CD8-positive, alpha-beta memory T cell (primary cell): ENCODE data around the gene DPP3. TPM values are rescaled to one million over a fixed set of nuclear protein-coding genes. Genes with fewer than 3 reads are reported as not detected.
A peak's percentile ranks its signal among the peaks of the same experiment; 100 is the strongest.

Experiments used
- CTCF ChIA-PET: fragments of 350-600 bp; sonication (Branson Sonifier 250); formaldehyde crosslinking; loops from one replicate; lab custom pipeline; 2021; ENCODE audit warnings: antibody characterized with exemption; lab: Charles Lee
- POLR2A ChIA-PET: fragments of 350-600 bp; sonication (Branson Sonifier 250); formaldehyde crosslinking; loops from one replicate; lab custom pipeline; 2021; ENCODE audit warnings: antibody characterized with exemption; lab: Charles Lee
- DNase-seq, 5 donors: peaks; one replicate each; pipeline versions ENCODE4 v3.0.0 to v3.0.0-alpha.2; 2020 to 2022; ENCODE audit warnings: mixed read lengths in 1 of 5
- H3K27ac ChIP-seq: one replicate; pipeline ENCODE4 v1.7.0; 2013; ENCODE audit warnings: low read depth, mild to moderate bottlenecking, low read length, moderate library complexity
- H3K27me3 ChIP-seq: 2 replicates; pipeline ENCODE4 v1.7.0; 2013; ENCODE audit warnings: low read length, mild to moderate bottlenecking; ENCODE audit not compliant: insufficient read depth, poor library complexity, severe bottlenecking
- H3K36me3 ChIP-seq: 2 replicates; pipeline ENCODE4 v1.7.0; 2013; ENCODE audit warnings: mild to moderate bottlenecking, low read length, moderate library complexity; ENCODE audit not compliant: insufficient read depth
- H3K4me1 ChIP-seq: 2 replicates; pipeline ENCODE4 v1.7.0; 2013; ENCODE audit warnings: mild to moderate bottlenecking, low read length, moderate library complexity; ENCODE audit not compliant: insufficient read depth
- H3K4me3 ChIP-seq: 2 replicates; pipeline ENCODE4 v1.7.0; 2013; ENCODE audit warnings: mild to moderate bottlenecking, low read length
- H3K9me3 ChIP-seq: 2 replicates; pipeline ENCODE4 v1.7.0; 2013; ENCODE audit warnings: mild to moderate bottlenecking, low read length
- H3K27ac Mint-ChIP-seq, 8 donors: one replicate each; pipeline ENCODE4 v1.8.0; 2020 to 2021; ENCODE audit warnings: mixed read lengths in 8 of 8, mild to moderate bottlenecking in 6 of 8, inconsistent platforms in 3 of 8, moderate library complexity in 3 of 8
- H3K27me3 Mint-ChIP-seq, 2 donors: one replicate each; pipeline ENCODE4 v1.8.0; 2020 to 2021; ENCODE audit warnings: mixed read lengths in 2 of 2, mild to moderate bottlenecking in 1 of 2, moderate library complexity in 1 of 2
- H3K36me3 Mint-ChIP-seq, 3 donors: one replicate each; pipeline ENCODE4 v1.8.0; 2020 to 2021; ENCODE audit warnings: mixed read lengths in 3 of 3, inconsistent platforms in 1 of 3, mild to moderate bottlenecking in 1 of 3
- H3K4me1 Mint-ChIP-seq, 3 donors: one replicate each; pipeline ENCODE4 v1.8.0; 2020 to 2021; ENCODE audit warnings: mixed read lengths in 3 of 3, inconsistent platforms in 1 of 3, mild to moderate bottlenecking in 1 of 3
- H3K4me3 Mint-ChIP-seq, 7 donors: one replicate each; pipeline ENCODE4 v1.8.0; 2020 to 2021; ENCODE audit warnings: mixed read lengths in 7 of 7, mild to moderate bottlenecking in 6 of 7, moderate library complexity in 4 of 7, inconsistent platforms in 2 of 7
- H3K9me3 Mint-ChIP-seq, 5 donors: one replicate each; pipeline ENCODE4 v1.8.0; 2020 to 2022; ENCODE audit warnings: mixed read lengths in 5 of 5, mild to moderate bottlenecking in 3 of 5, moderate library complexity in 2 of 5, inconsistent platforms in 1 of 5
- polyA plus RNA-seq: library from polyadenylated mRNA; unstranded; fragments of 300-500 nt; fragmentation: Illumina TruSeq; gene quantifications from one replicate; pipeline ENCODE4 v1.2.3, GENCODE V29; 2021
- total RNA-seq, 2 experiments: library from RNA; stranded (reverse); gene quantifications; one replicate each; pipeline ENCODE4 v1.2.3, GENCODE V29; 2021

Gene DPP3
- total and polyA plus RNA-seq, 3 experiments from 2014 or later = 32.5 to 80.1 (median 67.7) TPM

DNA sequence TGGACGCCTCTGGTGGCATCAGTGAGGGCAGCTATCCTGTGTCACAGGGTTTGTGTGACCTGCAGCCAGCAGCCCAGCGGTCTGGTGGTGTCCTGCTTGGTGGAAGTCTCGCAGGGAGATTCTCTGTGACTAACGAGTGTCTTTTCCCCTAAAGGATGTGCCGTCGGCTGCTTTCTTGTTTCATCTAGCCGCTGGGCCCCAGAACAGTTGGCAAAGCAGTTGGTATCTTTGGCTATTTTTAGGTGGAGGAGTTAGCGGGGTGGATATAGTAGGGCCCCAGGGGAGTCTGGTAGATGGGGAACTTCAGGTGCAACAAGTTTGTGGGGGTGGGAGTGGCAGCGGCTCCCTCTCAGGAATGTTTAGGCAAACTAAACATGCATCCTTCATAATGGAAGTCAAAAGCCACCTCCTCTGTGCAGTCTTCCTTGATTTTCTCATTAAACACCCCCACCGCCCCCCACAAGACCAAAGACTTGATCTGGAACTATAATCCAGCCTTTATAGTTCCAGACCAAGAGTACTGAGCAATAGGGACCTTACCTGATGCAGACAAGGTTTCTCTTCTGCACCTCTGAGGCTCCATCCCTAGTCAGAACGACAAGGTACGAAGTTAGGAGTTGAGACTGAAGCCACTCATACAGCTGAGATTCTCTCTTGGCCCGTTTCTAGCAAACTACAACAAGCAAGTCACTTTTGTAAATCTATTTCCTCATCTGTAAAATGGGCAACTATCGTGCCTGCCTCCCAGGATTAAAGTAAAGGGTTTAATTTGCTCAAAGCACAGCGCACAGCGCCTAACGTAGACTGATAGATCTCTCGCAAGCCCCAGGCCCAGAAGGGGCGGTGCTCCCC, 14.6 kb upstream of the DPP3 start:
- no peak for DNase-seq
- Histone ChIP-seq H3K27ac (peak overlapping the region; percentile 60), H3K36me3 (no peaks in the 10 kb centered on the region), H3K4me1 (peaks cover 11% of the 10 kb centered on the region), H3K27me3 (no peaks in the 10 kb centered on the region), H3K9me3 (no peaks in the 10 kb centered on the region), H3K4me3 (peak overlapping the region; percentile 69)
- Mint-ChIP-seq H3K9me3 (peaks cover 0 to 4% (median 0%) of the 10 kb centered on the region in 5 donors), H3K27me3 (no peaks in the 10 kb centered on the region), H3K27ac (peak overlapping the region; percentile 81 to 98 (median 90)), H3K36me3 (peaks cover 0 to 4% (median 3%) of the 10 kb centered on the region in 3 donors), H3K4me3 (peak overlapping the region; percentile 87 to 97 (median 90)), H3K4me1 (peaks cover 18 to 28% (median 20%) of the 10 kb centered on the region in 3 donors)
- ChIA-PET CTCF (interaction anchor here (0.6 to 2.4 kb wide), 6 partner anchors 10 to 243 kb away, joined by 3 to 11 read pairs (median 4); partner anchors contain the start of genes ACTN3, MRPL11, NPAS4 and ZDHHC24), POLR2A (interaction anchor here (1.0 to 2.4 kb wide), 4 partner anchors 14 to 173 kb away, joined by 3 to 43 read pairs (median 10); partner anchors contain the start of genes DPP3, MRPL11 and RBM4)

DNA sequence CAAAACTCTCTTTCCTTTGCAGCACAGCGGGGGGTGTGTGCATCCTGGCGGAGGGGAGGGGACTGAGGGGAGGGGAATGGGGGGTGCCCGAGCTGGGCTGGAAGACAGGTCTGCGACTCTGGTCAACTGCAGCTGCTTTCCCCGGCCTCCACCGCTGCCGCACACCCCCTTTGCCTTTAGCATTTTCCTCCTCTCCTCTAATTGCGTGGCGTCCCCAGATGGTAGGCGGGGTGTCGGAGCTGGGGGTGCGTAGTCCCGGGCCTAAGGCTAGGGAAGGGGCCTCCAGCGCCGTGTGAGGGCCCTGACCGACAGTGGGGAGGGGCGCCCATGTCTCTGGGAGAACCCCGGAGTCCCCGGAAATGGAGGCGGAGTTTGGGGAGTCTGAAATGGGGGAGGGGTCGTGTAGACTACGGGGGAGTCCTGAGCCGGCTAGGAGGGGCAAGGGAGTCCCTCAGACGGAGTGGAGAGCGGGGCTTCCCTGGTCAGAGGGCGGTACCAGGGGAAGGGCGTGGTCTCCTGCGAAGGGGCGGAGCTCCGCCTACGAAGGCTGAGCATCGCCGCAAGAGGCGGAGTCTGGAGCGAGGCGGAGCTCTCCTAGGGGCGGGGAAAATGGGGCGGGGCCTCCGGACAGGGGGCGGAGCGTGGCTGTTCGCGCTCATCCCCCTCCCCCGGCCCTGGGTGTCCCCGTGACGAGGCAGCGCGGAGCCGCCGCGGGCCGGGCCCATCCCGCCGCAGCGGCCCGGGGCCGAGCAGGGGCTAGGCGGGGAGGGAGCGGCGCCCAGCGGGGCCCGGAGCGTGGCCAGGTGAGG, 13.8 kb upstream of the DPP3 start, which contains the start of gene PELI3:
TSS of gene PELI3 (plus strand) at position 681 of the 809 bp plus-strand sequence. CDS start 1,224 bp downstream, outside the sequence.
- Mint-ChIP-seq H3K36me3 (peaks cover 0 to 10% (median 4%) of the 10 kb centered on the region in 3 donors), H3K4me3 (peak within 1 kb of the TSS; percentile 87 to 97 (median 90)), H3K9me3 (peaks cover 0 to 2% (median 0%) of the 10 kb centered on the region in 5 donors), H3K4me1 (peaks cover 18 to 28% (median 20%) of the 10 kb centered on the region in 3 donors), H3K27me3 (no peaks in the 10 kb centered on the region), H3K27ac (peak within 1 kb of the TSS; percentile 88 to 98 (median 92))
- POLR2A ChIA-PET = interaction anchor here (0.6 to 2.4 kb wide), 16 partner anchors 13 to 1094 kb away, joined by 3 to 43 read pairs (median 4); partner anchors contain the start of genes DPP3, MRPL11, RBM4 and RBM4B
- Histone ChIP-seq H3K36me3 (no peaks in the 10 kb centered on the region), H3K4me1 (peaks cover 11% of the 10 kb centered on the region), H3K4me3 (peak within 1 kb of the TSS; percentile 78), H3K27ac (peak within 1 kb of the TSS; percentile 60), H3K9me3 (no peaks in the 10 kb centered on the region), H3K27me3 (no peaks in the 10 kb centered on the region)
- CTCF ChIA-PET = interaction anchor here (0.6 to 2.4 kb wide), 8 partner anchors 11 to 244 kb away, joined by 3 to 11 read pairs (median 4); partner anchors contain the start of genes ACTN3, DPP3, MRPL11 and NPAS4
- peak; percentile 91 to 97 (median 94) for DNase-seq

DNA sequence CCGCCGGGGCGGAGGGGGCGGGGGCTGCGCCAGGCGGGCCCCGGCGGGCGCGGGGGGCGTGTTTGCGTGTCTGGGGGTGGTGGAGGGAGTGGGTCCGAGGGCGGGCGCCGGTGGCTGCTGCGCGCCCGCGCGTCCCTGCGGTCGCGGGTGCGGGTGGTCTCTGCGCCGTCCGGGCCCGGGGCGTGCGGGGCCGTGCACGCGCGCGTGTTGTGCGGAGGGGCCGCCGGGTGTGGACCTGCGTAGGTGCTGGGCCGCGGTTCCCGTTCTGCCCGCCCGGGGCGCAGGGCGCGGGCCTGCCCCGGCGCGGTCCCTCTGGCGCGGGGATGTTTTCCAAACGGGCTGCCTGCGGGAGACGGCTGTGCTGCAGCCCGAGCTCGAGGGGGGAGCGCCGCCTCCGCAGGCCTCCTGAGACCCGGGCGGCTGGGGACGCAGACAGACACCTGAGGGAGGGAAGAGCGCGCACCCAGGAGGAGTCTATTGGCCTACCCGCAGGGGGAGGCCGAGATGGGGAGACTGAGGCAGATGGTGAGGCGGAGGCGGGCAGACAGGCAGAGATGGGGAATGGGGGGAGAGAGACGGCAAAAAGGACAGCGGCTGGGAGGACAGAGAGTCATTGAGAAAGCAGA, 13.1 kb upstream of the DPP3 start:
- ChIA-PET CTCF (interaction anchor here (0.9 to 2.4 kb wide), 6 partner anchors 12 to 210 kb away, joined by 3 to 11 read pairs (median 4); partner anchors contain the start of genes MRPL11, NPAS4 and RBM4B), POLR2A (interaction anchor here (0.9 to 2.4 kb wide), 7 partner anchors 12 to 211 kb away, joined by 3 to 43 read pairs (median 7); partner anchors contain the start of genes DPP3, MRPL11, RBM4 and RBM4B)
- no peaks in the 10 kb centered on the region for H3K27me3 ChIP-seq
- H3K4me3 ChIP-seq = peak overlapping the region; percentile 78
- H3K9me3 ChIP-seq = no peaks in the 10 kb centered on the region
- H3K9me3 Mint-ChIP-seq = no peaks in the 10 kb centered on the region
- H3K36me3 ChIP-seq = no peaks in the 10 kb centered on the region
- H3K27me3 Mint-ChIP-seq = no peaks in the 10 kb centered on the region
- peaks cover 18 to 28% (median 20%) of the 10 kb centered on the region in 3 donors for H3K4me1 Mint-ChIP-seq
- H3K4me1 ChIP-seq = peaks cover 11% of the 10 kb centered on the region
- no peak for DNase-seq
- H3K36me3 Mint-ChIP-seq = peaks cover 0 to 11% (median 4%) of the 10 kb centered on the region in 3 donors
- peak overlapping the region; percentile 41 for H3K27ac ChIP-seq
- peak overlapping the region in 7 of 8 donors; percentile 86 to 98 (median 91) for H3K27ac Mint-ChIP-seq
- peak overlapping the region; percentile 80 to 88 (median 87) for H3K4me3 Mint-ChIP-seq

DNA sequence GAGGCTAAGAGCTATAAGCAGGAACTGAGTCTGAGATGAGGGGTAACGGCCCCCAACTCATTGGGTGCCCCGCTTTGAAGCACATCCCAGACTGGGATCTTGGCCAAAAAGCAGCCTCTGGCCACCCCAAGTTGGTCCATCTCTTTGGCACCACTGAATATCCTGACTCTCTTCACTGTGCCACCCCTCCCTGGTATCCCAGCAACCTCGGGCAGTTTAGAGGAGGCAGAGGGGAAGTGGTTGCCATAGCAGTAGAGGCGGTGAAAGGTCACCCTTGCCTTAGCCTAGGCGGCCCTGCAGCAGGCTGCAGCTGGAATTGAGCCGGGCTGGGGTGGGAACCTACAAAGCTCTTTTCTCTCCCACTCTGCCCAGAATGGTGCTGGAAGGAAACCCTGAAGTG, 12.5 kb upstream of the DPP3 start:
- peak overlapping the region in 5 of 8 donors; percentile 76 to 93 (median 88) for H3K27ac Mint-ChIP-seq
- Histone ChIP-seq H3K4me1 (peaks cover 11% of the 10 kb centered on the region), H3K9me3 (no peaks in the 10 kb centered on the region), H3K27me3 (no peaks in the 10 kb centered on the region), H3K27ac (peak overlapping the region; percentile 41), H3K4me3 (peak overlapping the region; percentile 78), H3K36me3 (no peaks in the 10 kb centered on the region)
- H3K4me1 Mint-ChIP-seq = peaks cover 18 to 28% (median 20%) of the 10 kb centered on the region in 3 donors
- H3K9me3 Mint-ChIP-seq = no peaks in the 10 kb centered on the region
- H3K27me3 Mint-ChIP-seq = no peaks in the 10 kb centered on the region
- ChIA-PET POLR2A (interaction anchor here (0.6 to 2.4 kb wide), 3 partner anchors 12 to 117 kb away, joined by 3 to 43 read pairs (median 16); partner anchors contain the start of genes DPP3 and MRPL11), CTCF (interaction anchor here (1.3 to 2.4 kb wide), 3 partner anchors 29 to 211 kb away, joined by 4 to 11 read pairs (median 4); partner anchors contain the start of gene MRPL11)
- peaks cover 0 to 17% (median 4%) of the 10 kb centered on the region in 3 donors for H3K36me3 Mint-ChIP-seq
- H3K4me3 Mint-ChIP-seq = peak overlapping the region; percentile 80 to 88 (median 87)
- peak in 1 of 5 donors; percentile 13 for DNase-seq

DNA sequence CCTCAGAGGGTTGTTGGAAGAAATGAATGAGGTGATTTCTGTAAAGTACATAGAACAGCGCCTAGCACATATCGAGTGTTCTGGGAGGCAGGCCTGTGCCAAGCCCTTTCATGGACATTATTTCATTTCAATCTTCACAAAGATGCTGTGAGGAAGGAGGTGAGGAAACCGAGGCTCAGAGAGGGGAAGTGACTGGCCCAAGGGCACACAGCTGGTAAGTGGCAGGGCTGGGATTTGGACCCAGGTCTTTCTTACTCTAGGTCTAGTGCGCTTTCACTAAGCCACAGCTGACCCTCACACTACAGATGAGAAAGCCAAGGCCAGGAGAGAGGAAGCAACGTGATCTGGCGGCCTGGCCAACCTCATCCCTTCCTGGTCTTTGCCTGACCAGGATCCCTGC, 11.5 kb upstream of the DPP3 start:
- POLR2A ChIA-PET = interaction anchor here (0.9 kb wide), 1 partner anchor 147 kb away, joined by 4 read pairs; no protein-coding TSS in a partner anchor

DNA sequence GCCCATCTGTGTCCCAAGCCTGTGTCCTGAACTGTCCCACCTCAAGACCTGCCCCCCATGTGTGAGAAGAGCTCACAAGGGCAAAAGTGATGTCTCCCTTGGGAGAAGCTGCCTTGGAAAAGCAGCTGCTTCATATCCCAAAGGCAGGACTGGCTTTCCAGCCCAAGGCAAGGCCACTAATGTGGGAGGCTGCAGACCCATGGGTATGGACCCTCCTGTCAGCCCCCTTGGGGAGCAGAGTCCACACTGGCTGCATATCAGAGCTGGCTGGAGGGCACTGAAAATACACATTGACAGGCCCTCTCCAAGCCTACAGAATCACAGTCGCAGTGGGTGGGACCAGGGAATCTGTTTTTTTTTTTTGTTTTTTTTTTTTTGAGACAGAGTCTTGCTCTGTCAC, 10.8 kb upstream of the DPP3 start:
- ChIA-PET CTCF (interaction anchor here (0.7 kb wide), 1 partner anchor 9 kb away, joined by 3 read pairs; no protein-coding TSS in a partner anchor), POLR2A (interaction anchor here (0.9 kb wide), 1 partner anchor 147 kb away, joined by 4 read pairs; no protein-coding TSS in a partner anchor)
- Mint-ChIP-seq H3K4me1 (peaks cover 18 to 28% (median 20%) of the 10 kb centered on the region in 3 donors), H3K27me3 (no peaks in the 10 kb centered on the region), H3K27ac (no peak overlapping the region), H3K36me3 (peaks cover 0 to 31% (median 0%) of the 10 kb centered on the region in 3 donors), H3K4me3 (peak overlapping the region in 1 of 7 donors; percentile 87), H3K9me3 (no peaks in the 10 kb centered on the region)
- H3K36me3 ChIP-seq = no peaks in the 10 kb centered on the region
- H3K4me3 ChIP-seq = no peak overlapping the region
- DNase-seq = no peak
- no peaks in the 10 kb centered on the region for H3K9me3 ChIP-seq
- H3K4me1 ChIP-seq = peaks cover 11% of the 10 kb centered on the region
- no peaks in the 10 kb centered on the region for H3K27me3 ChIP-seq
- no peak overlapping the region for H3K27ac ChIP-seq

More for the DNA sequence above, 11.5 kb upstream of the DPP3 start:
- H3K4me1 Mint-ChIP-seq = peaks cover 18 to 28% (median 20%) of the 10 kb centered on the region in 3 donors
- no peaks in the 10 kb centered on the region for H3K36me3 ChIP-seq
- H3K4me3 ChIP-seq = no peak overlapping the region
- peaks cover 0 to 24% (median 0%) of the 10 kb centered on the region in 3 donors for H3K36me3 Mint-ChIP-seq
- DNase-seq = no peak
- no peak overlapping the region for H3K27ac ChIP-seq
- peaks cover 11% of the 10 kb centered on the region for H3K4me1 ChIP-seq
- peak overlapping the region; percentile 74 to 88 (median 87) for H3K4me3 Mint-ChIP-seq
- CTCF ChIA-PET = interaction anchor here (0.7 to 1.6 kb wide), 2 partner anchors 10 to 210 kb away, joined by 3 to 4 read pairs; no protein-coding TSS in a partner anchor
- peak overlapping the region in 1 of 8 donors; percentile 76 for H3K27ac Mint-ChIP-seq
- H3K27me3 ChIP-seq = no peaks in the 10 kb centered on the region
- H3K9me3 ChIP-seq = no peaks in the 10 kb centered on the region
- no peaks in the 10 kb centered on the region for H3K27me3 Mint-ChIP-seq
- no peaks in the 10 kb centered on the region for H3K9me3 Mint-ChIP-seq
